A549 (cell line): ENCODE results near the gene IRAK1. TPM values are rescaled to one million over a fixed set of nuclear protein-coding genes. Genes with fewer than 3 reads are reported as not detected.

ENCODE experiments used
- ATAC-seq, 2 experiments: fragments of 200-7000 bp in 1 of 2; fragments of >200 bp in 1 of 2; cut with Nextera tagmentation in 1 of 2; cut with Tn5 transposase in 1 of 2; 3 replicates each; pipeline versions ENCODE4 v1.8.0 to v1.9.1; 2018 to 2020; ENCODE audit warnings: mild to moderate bottlenecking in 1 of 2, moderate library complexity in 1 of 2
- CTCF ChIA-PET: fragments of 300-600 bp; sonication (Branson Sonifier 250); formaldehyde crosslinking; extraction: SDS; loops from one replicate; lab custom pipeline; 2021; ENCODE audit warnings: antibody characterized with exemption, inconsistent platforms; lab: Yijun Ruan, JAX
- POLR2A ChIA-PET: fragments of 350-600 bp; formaldehyde crosslinking; extraction: SDS; loops from one replicate; lab custom pipeline; 2021; ENCODE audit warnings: antibody characterized with exemption, inconsistent platforms; lab: Yijun Ruan, JAX
- DNase-seq, 2 experiments: peaks; one replicate each; pipeline versions ENCODE4 v3.0.0 to v3.0.0-alpha.2; 2011 to 2016; ENCODE audit warnings: low read depth in 1 of 2, low spot score in 1 of 2
- FAIRE-seq: peaks from 2 replicates; lab custom pipeline; 2011; peaks lifted over from hg19 to GRCh38; lab: Jason Lieb, UNC
- H3K27ac ChIP-seq, 2 experiments: fragments of >200 bp; sonication (Bioruptor Twin); formaldehyde crosslinking; 3 replicates each; pipeline ENCODE4 v1.5.1; 2016 to 2017
- H3K4me1 ChIP-seq: fragments of >200 bp; sonication (Bioruptor Twin); formaldehyde crosslinking; 3 replicates; pipeline ENCODE4 v1.6.1; 2016
- H3K4me2 ChIP-seq: fragments of >200 bp; sonication (Bioruptor Twin); formaldehyde crosslinking; 3 replicates; pipeline ENCODE4 v1.6.1; 2016
- H3K4me3 ChIP-seq: fragments of >200 bp; sonication (Bioruptor Twin); formaldehyde crosslinking; 3 replicates; pipeline ENCODE4 v1.5.1; 2016
- H3K9me3 ChIP-seq: fragments of >200 bp; sonication (Bioruptor Twin); formaldehyde crosslinking; 3 replicates; pipeline ENCODE4 v1.6.1; 2016
- BHLHE40 ChIP-seq: IDR thresholded peaks from 2 replicates; pipeline ENCODE4 v1.6.1; 2012; ENCODE audit warnings: low read depth, low read length, inconsistent platforms
- CBX2 ChIP-seq: fragments of 200-600 bp; sonication (generic); IDR thresholded peaks from 2 replicates; pipeline ENCODE4 v1.6.1; 2016; ENCODE audit warnings: low read depth, mild to moderate bottlenecking, borderline replicate concordance
- CHD2 ChIP-seq: fragments of 150-350 bp; IDR thresholded peaks from 2 replicates; pipeline ENCODE4 v1.6.1; 2014; ENCODE audit warnings: low read length; ENCODE audit not compliant: partially characterized antibody
- EHF ChIP-seq: fragments of 250-450 bp; sonication (Bioruptor Pico); IDR thresholded peaks from 2 replicates; pipeline ENCODE4 v1.5.0; 2020; ENCODE audit warnings: mild to moderate bottlenecking
- ESRRA ChIP-seq: fragments of 150-350 bp; IDR thresholded peaks from 2 replicates; pipeline ENCODE4 v1.6.1; 2014; ENCODE audit warnings: mild to moderate bottlenecking, low read length, borderline replicate concordance
- FOXS1 ChIP-seq: fragments of 250-450 bp; sonication (Bioruptor Pico); IDR thresholded peaks from 2 replicates; pipeline ENCODE4 v1.5.0; 2020; ENCODE audit warnings: mild to moderate bottlenecking, moderate library complexity
- HOXA7 ChIP-seq: fragments of 250-450 bp; sonication (Bioruptor Pico); IDR thresholded peaks from 2 replicates; pipeline ENCODE4 v1.5.0; 2020; ENCODE audit warnings: mild to moderate bottlenecking, moderate library complexity
- JUN ChIP-seq, 2 experiments: fragments of >200 bp; sonication (Bioruptor Twin); formaldehyde crosslinking; IDR thresholded peaks; 2 replicates in 1 of 2; 3 replicates in 1 of 2; pipeline ENCODE4 v1.6.1; 2016 to 2017
- MAZ ChIP-seq: fragments of 150-350 bp; IDR thresholded peaks from 2 replicates; pipeline ENCODE4 v1.6.1; 2014; ENCODE audit warnings: antibody characterized with exemption, low read depth, low read length, borderline replicate concordance
- MYC ChIP-seq: IDR thresholded peaks from 2 replicates; pipeline ENCODE4 v1.6.1; 2012; ENCODE audit warnings: mild to moderate bottlenecking, inconsistent platforms, low read length, improper control_type of control experiment, borderline replicate concordance
- NFE2L2 ChIP-seq: fragments of 150-350 bp; conservative IDR thresholded peaks from 2 replicates; pipeline ENCODE4 v1.6.1; 2014; ENCODE audit warnings: low read length
- PHF8 ChIP-seq: fragments of 200-600 bp; sonication (generic); IDR thresholded peaks from 2 replicates; pipeline ENCODE4 v1.6.1; 2016; ENCODE audit warnings: low read depth, mild to moderate bottlenecking, antibody characterized with exemption, moderate library complexity, borderline replicate concordance
- RFX5 ChIP-seq: fragments of 450-650 bp; IDR thresholded peaks from 2 replicates; pipeline ENCODE4 v1.7.1; 2014; ENCODE audit warnings: antibody characterized with exemption, mild to moderate bottlenecking, moderate library complexity
- RNF2 ChIP-seq: fragments of 200-600 bp; sonication (generic); IDR thresholded peaks from 2 replicates; pipeline ENCODE4 v1.6.1; 2016; ENCODE audit warnings: low read depth, mild to moderate bottlenecking, antibody characterized with exemption, moderate library complexity, borderline replicate concordance
- ZC3H11A ChIP-seq: fragments of 450-650 bp; IDR thresholded peaks from 2 replicates; pipeline ENCODE4 v1.6.1; 2014; ENCODE audit warnings: antibody characterized with exemption, mild to moderate bottlenecking
- ZSCAN20 ChIP-seq: fragments of 250-450 bp; sonication (Bioruptor Pico); IDR thresholded peaks from 2 replicates; pipeline ENCODE4 v1.8.0; 2022; ENCODE audit warnings: mild to moderate bottlenecking, moderate library complexity
- WGBS: methylation state at CpG from one replicate; pipeline ENCODE4 v1.1.6; 2017; ENCODE audit errors: missing lambda C conversion rate; 5-methylcytosine and 5-hydroxymethylcytosine counted together
- polyA plus RNA-seq, 4 experiments: library from polyadenylated mRNA; depleted of rRNA in 3 of 4; stranded (reverse); fragments of >200 nt; fragmentation: RNase III in 1 of 4; extraction: RNeasy Plus Mini Kit Qiagen cat#74134 plus additional on column Dnase treatment in 1 of 4; gene quantifications; 2 replicates in 3 of 4; 3 replicates in 1 of 4; pipeline ENCODE4 v1.2.3, GENCODE V29; 2011 to 2017
- TF ChIP-seq, protein P1 (sequence below): IDR thresholded peaks from 2 replicates; pipeline ENCODE4 v1.6.1; 2012
- TF ChIP-seq, protein P2 (sequence below): IDR thresholded peaks from 2 replicates; pipeline ENCODE4 v1.6.1; 2012; ENCODE audit warnings: low read depth, borderline replicate concordance

Gene IRAK1
- polyA plus RNA-seq, 2 of the 4 experiments (the other 2 are of a cell fraction) = 73.1 to 177 TPM

DNA sequence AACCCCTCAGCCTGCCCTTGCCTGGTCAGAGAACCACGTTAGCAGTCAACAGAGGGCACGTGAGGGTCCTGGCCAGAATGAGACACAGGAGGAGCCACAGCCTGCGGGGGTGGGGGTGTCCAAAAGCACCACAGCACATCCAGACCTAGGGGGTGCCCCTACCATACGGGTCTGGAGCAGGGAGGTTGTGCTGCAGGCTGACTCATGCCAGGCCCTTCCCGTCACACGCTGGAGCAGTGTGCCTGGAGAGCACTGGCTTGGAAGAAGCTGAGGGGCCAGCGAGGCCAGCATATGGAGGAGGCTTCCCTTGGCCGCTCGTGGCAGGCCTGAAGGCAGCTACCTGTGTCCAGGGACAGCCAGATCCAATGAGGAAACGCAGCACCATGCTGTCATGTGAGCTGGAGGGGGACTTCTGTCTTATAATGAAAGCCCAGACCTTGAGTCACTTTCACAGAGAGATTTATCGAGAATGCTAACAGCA is 1.5 kb upstream of the IRAK1 start:
- DNase-seq (no peak), ATAC-seq (peak in 1 of 2 experiments; percentile 7; a peak in 3 of 6 replicates), FAIRE-seq (no peak)
- peak overlapping the region; percentile 63; the same call in 1 of the 3 replicates for H3K4me3 ChIP-seq
- peaks cover 17% of the 10 kb centered on the region for H3K4me1 ChIP-seq
- CTCF ChIA-PET = interaction anchor here (0.8 to 3.0 kb wide), 5 partner anchors 9 to 122 kb away, joined by 3 to 13 read pairs (median 5); no protein-coding TSS in a partner anchor
- POLR2A ChIA-PET = interaction anchor here (1.2 to 1.9 kb wide), 2 partner anchors 19 to 25 kb away, joined by 3 to 11 read pairs; no protein-coding TSS in a partner anchor
- 91% methylated on average over 5 of the region's 11 CpGs for WGBS
- H3K27ac ChIP-seq = peak overlapping the region; percentile 99
- H3K4me2 ChIP-seq = peak overlapping the region; percentile 81
- H3K9me3 ChIP-seq = no peaks in the 10 kb centered on the region
- TF ChIP-seq ESRRA (no peak), FOXS1 (CRISPR knock-in tag) (no peak), CBX2 (no peak)
- TF ChIP-seq, protein P1, sequence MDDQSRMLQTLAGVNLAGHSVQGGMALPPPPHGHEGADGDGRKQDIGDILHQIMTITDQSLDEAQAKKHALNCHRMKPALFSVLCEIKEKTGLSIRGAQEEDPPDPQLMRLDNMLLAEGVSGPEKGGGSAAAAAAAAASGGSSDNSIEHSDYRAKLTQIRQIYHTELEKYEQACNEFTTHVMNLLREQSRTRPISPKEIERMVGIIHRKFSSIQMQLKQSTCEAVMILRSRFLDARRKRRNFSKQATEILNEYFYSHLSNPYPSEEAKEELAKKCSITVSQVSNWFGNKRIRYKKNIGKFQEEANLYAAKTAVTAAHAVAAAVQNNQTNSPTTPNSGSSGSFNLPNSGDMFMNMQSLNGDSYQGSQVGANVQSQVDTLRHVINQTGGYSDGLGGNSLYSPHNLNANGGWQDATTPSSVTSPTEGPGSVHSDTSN = no peak
- TF ChIP-seq, protein P2, sequence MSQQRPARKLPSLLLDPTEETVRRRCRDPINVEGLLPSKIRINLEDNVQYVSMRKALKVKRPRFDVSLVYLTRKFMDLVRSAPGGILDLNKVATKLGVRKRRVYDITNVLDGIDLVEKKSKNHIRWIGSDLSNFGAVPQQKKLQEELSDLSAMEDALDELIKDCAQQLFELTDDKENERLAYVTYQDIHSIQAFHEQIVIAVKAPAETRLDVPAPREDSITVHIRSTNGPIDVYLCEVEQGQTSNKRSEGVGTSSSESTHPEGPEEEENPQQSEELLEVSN = no peak

DNA sequence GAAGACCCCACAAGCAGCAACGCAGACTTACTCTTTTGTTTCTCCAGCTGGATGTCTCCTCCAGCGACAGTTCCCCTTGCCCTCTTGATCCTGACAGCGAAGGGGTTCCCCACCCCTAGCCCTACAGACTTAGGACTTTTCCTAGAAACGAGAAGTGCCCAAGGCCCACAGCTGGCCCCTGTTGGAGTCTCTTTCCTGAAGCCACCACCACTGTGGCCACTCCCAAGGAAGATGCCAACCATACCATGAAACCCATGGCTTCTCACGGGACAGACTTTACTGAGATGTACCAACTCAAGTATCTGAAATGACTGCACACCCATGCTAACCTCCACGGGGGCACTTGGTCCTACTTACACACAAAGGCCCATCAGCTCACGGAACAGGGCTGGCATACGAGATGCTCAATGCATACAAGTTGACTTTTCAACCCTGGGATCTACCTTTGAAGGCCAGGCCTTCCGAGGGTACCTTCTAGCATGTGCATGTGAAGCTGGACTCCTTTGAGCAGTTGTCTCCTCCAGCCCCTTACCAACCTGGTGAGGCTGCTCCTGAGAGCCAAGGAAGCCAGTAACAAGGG is 924 bp upstream of the IRAK1 start:
- peak; percentile 79 for FAIRE-seq

DNA sequence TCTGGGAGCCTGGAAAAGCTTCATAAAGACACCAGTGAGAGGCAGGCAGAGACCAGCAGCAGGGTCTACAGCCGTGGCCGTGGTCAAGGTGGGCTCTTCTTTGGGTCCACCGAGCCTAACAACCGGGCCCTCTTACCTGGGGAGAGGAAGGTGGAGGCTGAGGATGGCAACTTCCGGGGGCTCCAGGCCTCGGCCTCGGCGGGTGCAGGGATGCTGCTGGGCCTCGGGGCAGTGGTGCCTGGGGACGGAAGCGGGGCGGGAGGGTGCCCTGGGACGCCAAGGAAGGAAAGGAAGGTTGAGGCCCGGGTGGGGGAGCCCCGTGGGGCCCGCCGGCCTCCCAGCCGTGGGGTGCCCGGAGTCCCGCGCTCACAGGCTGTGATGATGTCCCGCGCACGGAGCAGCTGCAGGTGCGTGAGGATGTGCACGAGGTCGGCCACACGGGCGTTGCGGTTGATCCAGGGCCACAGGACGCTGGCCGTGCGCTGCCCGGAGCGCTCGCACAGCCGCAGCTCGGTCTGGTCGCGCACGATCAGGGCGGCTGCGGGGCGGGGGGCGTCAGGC is 561 bp downstream of the IRAK1 start:
- ChIA-PET POLR2A (interaction anchor here (1.3 kb wide), 1 partner anchor 27 kb away, joined by 8 read pairs; no protein-coding TSS in a partner anchor), CTCF (interaction anchor here (0.8 to 3.5 kb wide), 4 partner anchors 9 to 32 kb away, joined by 5 to 13 read pairs (median 8); no protein-coding TSS in a partner anchor)
- TF ChIP-seq CHD2 (no peak), JUN (IDR thresholded peaks at IDR 0.05) (no peak), NFE2L2 (no peak), BHLHE40 (no peak), MAZ (no peak), PHF8 (0 out of 2 replicates have a peak, but pooled peaks have one; percentile 28), RNF2 (no peak)
- ATAC-seq (peak; percentile 10 to 14; a peak in 4 of 6 replicates), DNase-seq (no peak), FAIRE-seq (no peak)
- peak overlapping the region; percentile 99 for H3K27ac ChIP-seq
- H3K4me1 ChIP-seq = peaks cover 17% of the 10 kb centered on the region
- WGBS = 0% methylated on average over 7 of the region's 45 CpGs
- peak overlapping the region; percentile 63 for H3K4me3 ChIP-seq
- no peaks in the 10 kb centered on the region for H3K9me3 ChIP-seq
- H3K4me2 ChIP-seq = peak overlapping the region; percentile 81

More for the DNA sequence above, 924 bp upstream of the IRAK1 start:
- peak in 1 of 2 experiments; percentile 16 for DNase-seq
- ChIA-PET CTCF (interaction anchor here (0.6 to 3.0 kb wide), 5 partner anchors 9 to 296 kb away, joined by 3 to 13 read pairs (median 5); no protein-coding TSS in a partner anchor), POLR2A (interaction anchor here (0.6 to 1.9 kb wide), 3 partner anchors 20 to 98 kb away, joined by 3 to 11 read pairs (median 3); no protein-coding TSS in a partner anchor)
- H3K4me3 ChIP-seq = peak overlapping the region; percentile 63
- 54% methylated on average over 8 of the region's 9 CpGs for WGBS
- peaks cover 17% of the 10 kb centered on the region for H3K4me1 ChIP-seq
- no peaks in the 10 kb centered on the region for H3K9me3 ChIP-seq
- peak; percentile 4 to 7; a peak in 3 of 6 replicates for ATAC-seq
- TF ChIP-seq MYC (no peak), EHF (CRISPR knock-in tag) (no peak), ZC3H11A (no peak), ZSCAN20 (no peak), RFX5 (no peak), HOXA7 (CRISPR knock-in tag) (no peak)
- H3K4me2 ChIP-seq = peak overlapping the region; percentile 81
- H3K27ac ChIP-seq = peak overlapping the region; percentile 99
